HG03135 (cell line): Measurements from ENCODE around the gene ZNF343.

Source experiments
- ATAC-seq: cut with Tn5 transposase; IDR thresholded peaks from one replicate; pipeline ENCODE4 v1.9.1; 2021; ENCODE audit warnings: mild to moderate bottlenecking, moderate library complexity; ENCODE audit not compliant: unreplicated experiment

The ZNF343 gene

GRCh38 chr20:2475850-2476741 lies 32.6 kb downstream of the ZNF343 start:
- ATAC-seq, result no peak

GRCh38 chr20:2473516-2473915 lies 35.2 kb downstream of the ZNF343 start:
- no peak for ATAC-seq

- peak; percentile 97 for ATAC-seq
These were observed 38.1 kb downstream of the ZNF343 start, which contains the start of gene SNRPB for GRCh38 chr20:2470423-2471193. Gene SNRPB, minus strand, starts transcription at chr20:2470789. Its CDS starts 99 bp downstream, at chr20:2470690.

GRCh38 chr20:2469991-2470422 lies 38.7 kb downstream of the ZNF343 start:
- ATAC-seq, result peak; percentile 30

DNA sequence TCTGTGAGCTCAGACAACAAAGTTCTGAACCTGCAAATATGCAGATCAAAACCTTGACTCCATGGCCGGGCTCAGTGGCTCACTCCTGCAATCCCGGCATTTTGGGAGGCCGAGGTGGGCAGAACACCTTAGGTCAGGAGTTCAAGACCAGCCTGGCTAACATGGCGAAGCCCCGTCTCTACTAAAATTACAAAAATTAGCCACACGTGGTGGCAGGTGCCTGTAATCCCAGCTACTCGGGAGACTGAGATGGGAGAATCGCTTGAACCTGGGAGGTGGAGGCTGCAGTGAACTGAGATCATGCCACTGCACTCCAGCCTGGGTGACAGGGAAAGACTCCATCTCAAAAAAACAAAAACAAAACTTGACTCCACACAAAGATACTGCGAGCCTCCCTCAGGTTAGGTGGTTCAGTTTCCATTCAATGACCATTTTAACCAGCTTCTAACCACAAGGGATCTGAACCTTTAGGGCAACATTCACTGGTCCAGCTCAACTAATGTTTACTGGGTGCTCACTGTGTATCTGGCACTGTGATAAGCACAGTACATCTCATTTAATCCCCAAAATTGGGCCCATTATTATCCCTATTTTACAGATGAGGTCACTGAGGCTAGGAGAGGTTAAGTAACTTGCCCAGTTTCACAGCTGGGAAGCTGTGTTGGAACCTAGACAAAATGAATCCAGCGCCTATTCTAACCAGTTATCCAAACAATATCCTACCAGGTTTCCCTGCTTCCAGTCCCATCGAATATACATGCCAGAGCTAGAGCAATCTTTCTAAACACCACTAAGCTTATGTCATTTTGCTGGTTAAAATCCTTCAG lies 39.9 kb downstream of the ZNF343 start:
- no peak for ATAC-seq

DNA sequence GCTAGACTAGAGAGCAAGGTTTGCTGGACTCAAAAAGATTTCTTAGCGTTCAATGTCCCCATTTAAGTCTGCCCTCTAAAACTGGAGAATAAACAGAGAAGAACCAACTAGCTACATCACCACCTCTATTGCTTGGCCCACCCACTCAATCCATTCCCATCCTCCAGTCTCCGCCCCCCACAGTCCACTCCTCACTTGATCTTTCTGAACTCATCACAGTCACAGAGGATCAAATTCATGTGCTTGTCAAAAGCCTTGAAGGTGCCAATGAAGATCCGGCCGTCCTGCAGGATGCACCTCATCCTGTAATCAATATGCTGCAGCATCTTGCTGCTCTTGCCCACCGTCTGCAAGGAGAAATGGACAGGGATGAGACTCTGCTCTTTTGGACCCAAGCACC lies 41.3 kb downstream of the ZNF343 start:
- ATAC-seq, result no peak

- ATAC-seq, result no peak
These were observed 43.6 kb downstream of the ZNF343 start for GRCh38 chr20:2465100-2465499.

DNA sequence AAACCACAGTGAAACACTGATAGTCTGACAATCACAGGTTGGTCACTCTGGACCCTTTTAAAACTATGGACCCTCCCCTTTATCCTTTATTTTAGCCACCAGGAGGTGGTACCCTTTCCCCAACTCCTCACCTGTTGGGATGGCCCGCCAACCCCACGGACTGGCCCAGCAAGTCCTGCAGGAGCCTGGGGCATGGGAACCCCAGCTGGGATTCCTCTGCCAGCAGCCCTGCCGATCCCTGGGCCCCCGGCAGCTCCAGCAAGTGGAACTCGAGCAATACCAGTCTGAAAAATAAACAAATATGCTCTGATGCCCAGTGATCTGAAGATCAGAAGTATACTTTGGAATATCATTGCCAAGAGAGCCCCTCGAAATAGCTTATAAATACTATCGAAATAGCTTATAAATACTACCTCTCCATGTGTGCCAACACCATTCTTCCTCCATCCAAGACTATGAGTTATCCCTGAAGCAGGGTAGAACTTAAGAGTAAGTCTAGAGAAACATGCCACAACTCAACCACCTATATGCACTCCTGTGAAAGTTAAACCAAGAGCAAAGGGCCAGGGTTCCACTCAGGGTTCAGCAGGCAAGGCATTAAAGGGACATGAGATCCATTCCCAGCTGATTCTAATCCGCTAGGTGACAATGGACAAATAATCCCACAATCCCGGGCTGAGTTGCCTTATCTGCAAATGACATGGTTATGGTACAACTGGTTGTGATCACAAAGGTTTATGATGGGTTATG lies 44.9 kb downstream of the ZNF343 start:
- ATAC-seq, result no peak

DNA sequence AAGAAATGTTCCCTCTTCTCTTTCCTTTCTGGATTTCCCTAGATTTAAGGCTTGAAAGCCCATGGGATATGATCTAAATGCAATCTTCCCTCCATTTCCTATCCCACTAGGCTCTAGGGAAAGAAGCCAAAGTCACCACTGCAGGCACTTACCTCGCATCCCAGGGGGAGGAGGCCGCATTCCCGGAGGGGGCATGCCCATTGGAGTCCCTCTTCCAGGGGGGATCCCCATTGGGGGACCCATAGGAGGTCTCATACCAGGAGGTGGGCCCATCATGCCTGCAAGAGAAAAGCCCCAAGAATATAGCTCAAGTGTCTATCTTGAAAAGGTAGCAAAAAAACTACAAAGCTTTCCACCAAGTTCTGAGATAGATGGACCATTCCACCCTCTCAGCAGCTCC lies 46.2 kb downstream of the ZNF343 start:
- no peak for ATAC-seq

DNA sequence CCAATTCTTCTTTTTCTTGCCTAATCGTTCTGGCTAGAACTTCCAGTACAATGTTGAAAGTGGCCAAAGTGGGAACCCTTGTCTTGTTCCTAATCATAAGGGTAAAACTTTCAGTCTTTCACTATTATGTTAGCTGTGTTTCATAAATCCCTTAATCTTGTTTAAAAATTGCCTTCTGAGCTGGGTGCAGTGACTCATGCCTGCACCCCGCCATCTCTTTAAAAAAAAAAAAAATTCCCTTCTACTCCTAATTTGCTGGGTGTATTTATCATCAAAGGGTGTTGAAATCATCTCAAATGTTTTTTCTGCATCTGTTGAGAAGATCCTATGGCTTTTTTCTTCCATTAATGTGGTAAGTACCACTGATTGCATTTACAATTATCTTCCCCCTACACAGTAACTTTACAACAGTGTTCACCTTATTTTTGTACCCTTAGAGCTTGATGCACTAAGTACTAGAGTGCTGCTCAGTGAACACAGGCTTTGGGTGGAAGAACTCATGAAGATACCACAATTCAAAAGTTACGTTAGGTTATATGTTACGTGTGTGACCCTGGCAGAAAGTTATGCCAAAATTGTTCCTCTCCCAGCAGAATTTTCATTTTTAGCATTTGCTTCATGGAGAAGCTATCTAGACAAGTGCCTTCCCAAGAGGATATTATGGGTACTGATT lies 47.8 kb downstream of the ZNF343 start:
- ATAC-seq, result no peak

DNA sequence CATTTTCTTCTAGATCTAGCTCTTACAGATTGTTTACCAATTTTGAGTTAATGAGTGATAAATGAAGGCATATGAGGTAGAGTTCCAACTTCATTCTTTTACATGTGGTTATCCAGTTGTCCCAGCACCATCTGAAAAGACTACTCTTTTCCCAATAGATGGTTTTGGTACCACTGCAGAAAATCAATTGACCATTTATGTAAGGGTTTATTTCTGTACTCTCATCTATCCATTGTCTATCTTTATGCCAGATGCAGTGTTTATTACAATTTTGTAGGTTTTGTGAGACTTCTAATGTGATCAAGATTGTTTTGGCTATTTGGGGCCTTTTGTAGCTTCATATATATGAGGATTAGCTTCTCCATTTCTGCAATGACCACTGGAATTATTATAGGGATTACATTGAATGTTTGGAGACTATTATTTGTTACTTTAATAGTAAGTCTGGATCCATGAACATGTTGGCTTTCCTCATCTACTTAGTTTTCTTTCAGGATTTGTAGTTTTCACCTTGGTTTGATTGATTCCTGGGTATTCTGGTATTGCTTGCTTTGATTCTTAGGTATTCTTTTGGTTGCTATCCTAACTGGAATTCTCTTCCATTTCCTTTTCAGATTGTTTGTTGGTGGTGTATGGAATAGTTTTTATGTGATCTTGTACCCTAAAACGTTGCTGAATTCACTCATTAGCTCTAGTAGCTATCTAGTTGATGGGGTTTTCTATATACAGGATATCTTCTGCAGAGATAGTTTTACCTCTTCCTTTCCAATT lies 48.5 kb downstream of the ZNF343 start:
- ATAC-seq, result no peak

GRCh38 chr20:2458919-2459499 lies 49.7 kb downstream of the ZNF343 start:
- no peak for ATAC-seq

- no peak for ATAC-seq
These were observed 52.8 kb downstream of the ZNF343 start for GRCh38 chr20:2455771-2456497.

GRCh38 chr20:2453792-2454191 lies 54.9 kb downstream of the ZNF343 start:
- ATAC-seq, result no peak

GRCh38 chr20:2451939-2452732 lies 56.6 kb downstream of the ZNF343 start:
- ATAC-seq, result no peak

DNA sequence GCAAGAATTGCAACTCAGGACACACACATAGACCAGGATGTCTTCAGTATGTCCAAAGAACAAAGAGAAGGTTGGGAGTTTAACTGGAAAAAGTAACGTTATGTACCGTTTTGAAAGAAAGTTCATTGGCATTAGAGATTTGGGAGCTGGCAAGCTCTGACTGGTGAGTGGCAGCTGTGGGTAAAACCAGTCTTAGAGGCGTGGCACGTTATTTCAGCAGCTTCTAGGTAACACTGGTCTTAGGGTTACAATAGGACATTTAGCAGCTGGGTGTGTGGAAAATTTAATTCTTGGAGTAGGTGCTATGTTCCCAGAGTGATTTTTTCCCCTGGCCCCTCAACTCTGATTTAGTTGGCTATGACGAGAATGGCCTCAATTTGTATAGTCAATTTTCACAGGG lies 57.3 kb downstream of the ZNF343 start:
- ATAC-seq, result no peak

- ATAC-seq, result no peak
These were observed 59.3 kb downstream of the ZNF343 start for GRCh38 chr20:2449386-2449785.
